ENCODE results near the gene KRTAP10-5. TPM values are rescaled to one million over a fixed set of nuclear protein-coding genes. Genes with fewer than 3 reads are reported as not detected.
"Not testable (repeated sequence)": the region's sequence is repeated elsewhere in the genome, so short reads cannot be mapped to it uniquely, and the experiment has no call there.

Gene KRTAP10-5
- total RNA-seq, 1 experiment from 2014 or later: not detected

GRCh38 chr21:44574457-44575306 lies 5.7 kb downstream of the KRTAP10-5 start:
- no peak overlapping the region for H3K9ac ChIP-seq (ENCODE audit: low read length)
- H3K4me3 ChIP-seq (replicated peaks in 1 of 2; ENCODE audit: low read depth in 1 of 2, low read length in 2 of 2): no peak overlapping the region
- DNase-seq (ENCODE audit: low read depth, low spot score) (no peak), ATAC-seq (peak; percentile 73)
- BruUV-seq (replicated peaks): no TSS peak
- H3K9me2 ChIP-seq (ENCODE audit: insufficient read depth): no peaks in the 10 kb centered on the region
- peak overlapping the region; percentile 23 for H3K4me2 ChIP-seq (ENCODE audit: low read length)
- no peaks in the 10 kb centered on the region for H3K79me2 ChIP-seq (ENCODE audit: insufficient read depth, low read length)
- POLR2A ChIA-PET: no interaction called here
- RAD21 ChIA-PET (ENCODE audit: low non-redundant PET in 1 of 2, low total read pairs in 2 of 2, uncharacterized antibody in 2 of 2, unreplicated experiment in 2 of 2): no interaction called here
- no peak overlapping the region for H2AFZ ChIP-seq (ENCODE audit: low read depth, low read length, poor library complexity, severe bottlenecking)
- H3K27me3 ChIP-seq (ENCODE audit: insufficient read depth, low read length): peaks cover 6% of the 10 kb centered on the region; the same call in 1 of the 2 replicates
- H3K36me3 ChIP-seq (ENCODE audit: control insufficient read depth in 1 of 2, insufficient read depth in 2 of 2, low read length in 2 of 2): no peaks in the 10 kb centered on the region
- H3K4me1 ChIP-seq (ENCODE audit: control insufficient read depth in 1 of 2, insufficient read depth in 2 of 2, low read length in 2 of 2): peaks cover 0 to 3% of the 10 kb centered on the region in 2 experiments; a peak in 1 of 4 replicates
- CTCF ChIA-PET: no interaction called here
- no peaks in the 10 kb centered on the region for H4K20me1 ChIP-seq (ENCODE audit: insufficient read depth)
- H3K9me3 ChIP-seq (ENCODE audit: control insufficient read depth in 1 of 2, insufficient read depth in 1 of 2, low read depth in 1 of 2, low read length in 2 of 2): peaks cover 0 to 4% of the 10 kb centered on the region in 2 experiments; a peak in 2 of 4 replicates
- intact Hi-C loops (cut with micrococcal nuclease): no loop called here
- no peak overlapping the region for H3K27ac ChIP-seq (ENCODE audit: low read depth, low read length)
- TF ChIP-seq CTCF (IDR thresholded peaks at IDR 0.05 in 2 of 3, conservative IDR thresholded peaks at IDR 0.05 in 1 of 3; ENCODE audit: borderline replicate concordance in 1 of 3, insufficient read depth in 1 of 3, low read depth in 2 of 3, low read length in 2 of 3) (0 out of 6 replicates have a peak, but pooled peaks of 1 of the 3 experiments have one; percentile 10), POLR2A (IDR thresholded peaks at IDR 0.05; ENCODE audit: borderline replicate concordance, extremely low read depth, insufficient read depth, insufficient read length) (no peak)

GRCh38 chr21:44573630-44574456 lies 6.6 kb downstream of the KRTAP10-5 start, which contains the start of gene KRTAP10-4:
Gene KRTAP10-4 (plus strand): TSS chr21:44573729. CDS start chr21:44573759, 30 bp downstream.
- H4K20me1 ChIP-seq (ENCODE audit: insufficient read depth); DNase-seq (ENCODE audit: low read depth, low spot score); H2AFZ ChIP-seq (ENCODE audit: low read depth, low read length, poor library complexity, severe bottlenecking); CTCF ChIA-PET; H3K4me3 ChIP-seq (replicated peaks in 1 of 2; ENCODE audit: low read depth in 1 of 2, low read length in 2 of 2); POLR2A ChIA-PET; ATAC-seq; H3K4me1 ChIP-seq (ENCODE audit: control insufficient read depth in 1 of 2, insufficient read depth in 2 of 2, low read length in 2 of 2); H3K9ac ChIP-seq (ENCODE audit: low read length); H3K36me3 ChIP-seq (ENCODE audit: control insufficient read depth in 1 of 2, insufficient read depth in 2 of 2, low read length in 2 of 2); RAD21 ChIA-PET (ENCODE audit: low non-redundant PET in 1 of 2, low total read pairs in 2 of 2, uncharacterized antibody in 2 of 2, unreplicated experiment in 2 of 2); H3K27me3 ChIP-seq (ENCODE audit: insufficient read depth, low read length); H3K79me2 ChIP-seq (ENCODE audit: insufficient read depth, low read length); BruUV-seq (replicated peaks); H3K27ac ChIP-seq (ENCODE audit: low read depth, low read length); intact Hi-C loops (cut with micrococcal nuclease); H3K9me3 ChIP-seq (ENCODE audit: control insufficient read depth in 1 of 2, insufficient read depth in 1 of 2, low read depth in 1 of 2, low read length in 2 of 2); H3K9me2 ChIP-seq (ENCODE audit: insufficient read depth): not testable (repeated sequence)
- H3K4me2 ChIP-seq (ENCODE audit: low read length): peak within 1 kb of the TSS; percentile 23
